HEK293 (cell line): ENCODE measurements around the gene PRAC2.

Source experiments
- ELK4 ChIP-seq: IDR thresholded peaks from 2 replicates; pipeline ENCODE4 v1.6.1; 2011; ENCODE audit warnings: mild to moderate bottlenecking, low read depth, low read length, borderline replicate concordance
- GLI4 ChIP-seq: fragments of 450-650 bp; formaldehyde crosslinking; IDR thresholded peaks from 2 replicates; pipeline ENCODE4 v1.5.1; 2016; ENCODE audit warnings: missing biosample characterization, missing genetic modification characterization
- GLIS2 ChIP-seq: fragments of 450-650 bp; formaldehyde crosslinking; IDR thresholded peaks from 2 replicates; pipeline ENCODE4 v1.5.1; 2016; ENCODE audit warnings: missing biosample characterization, missing genetic modification characterization
- PATZ1 ChIP-seq: fragments of 450-650 bp; formaldehyde crosslinking; IDR thresholded peaks from 2 replicates; pipeline ENCODE4 v1.5.1; 2016; ENCODE audit warnings: missing biosample characterization, missing genetic modification characterization
- ZBTB10 ChIP-seq: fragments of 450-650 bp; formaldehyde crosslinking; IDR thresholded peaks from 2 replicates; pipeline ENCODE4 v1.5.1; 2016; ENCODE audit warnings: missing biosample characterization, missing genetic modification characterization
- ZBTB17 ChIP-seq: fragments of 450-650 bp; formaldehyde crosslinking; IDR thresholded peaks from 2 replicates; pipeline ENCODE4 v1.5.1; 2016; ENCODE audit warnings: missing biosample characterization, missing genetic modification characterization
- ZFP69B ChIP-seq: fragments of 450-650 bp; formaldehyde crosslinking; IDR thresholded peaks from 2 replicates; pipeline ENCODE4 v1.5.1; 2016; ENCODE audit warnings: missing biosample characterization, missing genetic modification characterization
- ZNF133 ChIP-seq: fragments of 450-650 bp; formaldehyde crosslinking; IDR thresholded peaks from 2 replicates; pipeline ENCODE4 v1.5.1; 2016; ENCODE audit warnings: missing biosample characterization, missing genetic modification characterization
- ZNF16 ChIP-seq: fragments of 450-650 bp; formaldehyde crosslinking; IDR thresholded peaks from 2 replicates; pipeline ENCODE4 v1.5.1; 2016; ENCODE audit warnings: low read depth, missing biosample characterization, missing genetic modification characterization
- ZNF18 ChIP-seq: fragments of 450-650 bp; formaldehyde crosslinking; IDR thresholded peaks from 2 replicates; pipeline ENCODE4 v1.5.1; 2016; ENCODE audit warnings: missing biosample characterization, missing genetic modification characterization
- ZNF280C ChIP-seq: fragments of 450-650 bp; formaldehyde crosslinking; IDR thresholded peaks from 2 replicates; pipeline ENCODE4 v1.5.1; 2016; ENCODE audit warnings: missing biosample characterization, missing genetic modification characterization
- ZNF366 ChIP-seq: fragments of 450-650 bp; formaldehyde crosslinking; conservative IDR thresholded peaks from 2 replicates; pipeline ENCODE4 v1.5.1; 2016; ENCODE audit warnings: missing biosample characterization, missing genetic modification characterization
- ZNF416 ChIP-seq: fragments of 450-650 bp; formaldehyde crosslinking; IDR thresholded peaks from 2 replicates; pipeline ENCODE4 v1.5.1; 2016; ENCODE audit warnings: missing biosample characterization, missing genetic modification characterization
- ZNF426 ChIP-seq: fragments of 450-650 bp; formaldehyde crosslinking; IDR thresholded peaks from 2 replicates; pipeline ENCODE4 v1.5.1; 2017; ENCODE audit warnings: missing biosample characterization, missing genetic modification characterization, mild to moderate bottlenecking, inconsistent platforms, moderate library complexity
- ZNF518A ChIP-seq: fragments of 450-650 bp; formaldehyde crosslinking; conservative IDR thresholded peaks from 2 replicates; pipeline ENCODE4 v1.5.1; 2016; ENCODE audit warnings: low read depth, missing biosample characterization, missing genetic modification characterization
- ZNF621 ChIP-seq: fragments of 450-650 bp; formaldehyde crosslinking; IDR thresholded peaks from 2 replicates; pipeline ENCODE4 v1.5.1; 2017; ENCODE audit warnings: missing biosample characterization, missing genetic modification characterization
- ZNF639 ChIP-seq: fragments of 450-650 bp; formaldehyde crosslinking; IDR thresholded peaks from 2 replicates; pipeline ENCODE4 v1.5.1; 2016; ENCODE audit warnings: missing biosample characterization, missing genetic modification characterization
- ZNF658 ChIP-seq: fragments of 450-650 bp; formaldehyde crosslinking; IDR thresholded peaks from 2 replicates; pipeline ENCODE4; 2016; ENCODE audit warnings: missing biosample characterization, missing genetic modification characterization
- ZNF677 ChIP-seq: fragments of 450-650 bp; IDR thresholded peaks from 2 replicates; pipeline ENCODE4 v1.5.0; 2018; ENCODE audit warnings: missing biosample characterization, mild to moderate bottlenecking, missing genetic modification characterization, moderate library complexity
- ZNF704 ChIP-seq: fragments of 450-650 bp; formaldehyde crosslinking; IDR thresholded peaks from 2 replicates; pipeline ENCODE4 v1.5.1; 2016; ENCODE audit warnings: missing biosample characterization, missing genetic modification characterization
- ZNF747 ChIP-seq: fragments of 450-650 bp; formaldehyde crosslinking; IDR thresholded peaks from 2 replicates; pipeline ENCODE4 v1.5.1; 2016; ENCODE audit warnings: missing biosample characterization, missing genetic modification characterization

Gene PRAC2

GRCh38 chr17:48678141-48678971, 44.6 kb upstream of the PRAC2 start (continued):
- TF ChIP-seq ZNF518A (tag by site-specific recombination) (no peak), ZNF426 (no peak), ZBTB17 (peak; percentile 98), PATZ1 (tag by site-specific recombination) (peak; percentile 57; the same call in 1 of the 2 replicates), ZNF133 (tag by site-specific recombination) (no peak), ZNF18 (tag by site-specific recombination) (no peak), ZNF16 (tag by site-specific recombination) (no peak), ZNF704 (tag by site-specific recombination) (no peak), GLI4 (tag by site-specific recombination) (no peak), ELK4 (no peak), ZFP69B (tag by site-specific recombination) (no peak), ZNF621 (tag by site-specific recombination) (no peak), GLIS2 (tag by site-specific recombination) (peak; percentile 40; the same call in 1 of the 2 replicates), ZNF639 (tag by site-specific recombination) (no peak), ZBTB10 (tag by site-specific recombination) (0 out of 2 replicates have a peak, but pooled peaks have one; percentile 29), ZNF677 (no peak), ZNF366 (tag by site-specific recombination) (no peak), ZNF658 (no peak), ZNF280C (tag by site-specific recombination) (no peak), ZNF416 (tag by site-specific recombination) (no peak), ZNF747 (no peak)
